ENCODE results near the gene PRELP. TPM values are rescaled to one million over a fixed set of nuclear protein-coding genes. Genes with fewer than 3 reads are reported as not detected.

The PRELP gene
- total and polyA plus RNA-seq, 2 of the 8 experiments (the other 6 are each of a cell fraction or from before 2014, with no cell fraction given): 0.13 to 0.23 TPM

DNA sequence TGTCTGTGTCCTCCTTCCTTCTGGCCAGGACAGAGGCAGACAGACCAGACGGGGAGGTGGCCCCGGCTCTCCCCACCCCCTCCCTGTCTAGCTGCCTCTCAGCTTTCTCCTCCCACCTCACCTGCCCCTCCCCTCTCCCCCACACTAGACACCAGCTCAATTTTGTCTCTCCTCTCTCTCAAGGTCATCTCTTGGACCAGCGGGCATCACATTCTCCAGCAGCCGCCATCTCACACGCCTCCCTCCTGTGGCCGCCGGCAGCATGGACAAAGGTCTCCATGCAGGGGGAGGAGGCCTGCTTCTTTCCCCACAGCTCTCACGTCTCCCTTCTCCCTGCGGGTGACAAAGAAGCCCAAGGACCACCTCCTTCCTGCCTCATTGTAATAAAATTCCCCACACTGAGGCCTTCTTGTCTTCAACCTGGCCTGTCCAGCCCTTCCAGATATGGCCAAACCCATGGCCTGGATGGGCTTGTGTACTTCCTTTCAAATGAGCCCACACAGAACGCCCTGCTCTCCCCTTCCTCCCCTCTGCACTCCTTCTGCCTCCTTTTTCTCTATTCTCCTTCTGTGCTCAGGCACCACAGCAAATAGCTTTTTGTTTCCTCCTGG lies 33.0 kb downstream of the PRELP start:
- peaks cover 0 to 11% (median 9%) of the 10 kb centered on the region in 4 experiments; a peak in 4 of 7 replicates for H3K27me3 ChIP-seq (replicated peaks in 1 of 4; ENCODE audit: control insufficient read depth in 3 of 4, extremely low read depth in 1 of 4, insufficient read depth in 3 of 4, low read length in 3 of 4)
- peak overlapping the region; percentile 57; the same call in 1 of the 2 replicates for H2BK5ac ChIP-seq (ENCODE audit: low read depth, low read length)
- no peaks in the 10 kb centered on the region for H3K23me2 ChIP-seq (ENCODE audit: low read depth, low read length)
- H2BK20ac ChIP-seq (ENCODE audit: low read length): peak overlapping the region; percentile 80; the same call in 1 of the 2 replicates
- CTCF ChIA-PET (ENCODE audit: partially characterized antibody): interaction anchor here (0.8 to 9.0 kb wide), 19 partner anchors 11 to 240 kb away, joined by 3 to 162 read pairs (median 8); partner anchors contain the start of gene OPTC
- H2BK15ac ChIP-seq (ENCODE audit: low read length): peak overlapping the region; percentile 92; the same call in 1 of the 2 replicates
- no peak overlapping the region for H3K4me3 ChIP-seq (ENCODE audit: extremely low read depth in 1 of 4, insufficient read depth in 2 of 4, low read depth in 3 of 4, low read length in 4 of 4)
- no peaks in the 10 kb centered on the region for H3K79me2 ChIP-seq (ENCODE audit: control insufficient read depth in 1 of 2, insufficient read depth in 2 of 2, low read length in 2 of 2)
- H4K5ac ChIP-seq (ENCODE audit: insufficient read length, low read depth, low read length): no peak overlapping the region
- peak overlapping the region; percentile 22 for H4K91ac ChIP-seq (replicated peaks; ENCODE audit: insufficient read length, low read length)
- peaks cover 5 to 28% (median 20%) of the 10 kb centered on the region in 4 experiments for H3K4me1 ChIP-seq (replicated peaks in 1 of 4; ENCODE audit: control insufficient read depth in 3 of 4, insufficient read depth in 4 of 4, low read length in 3 of 4)
- H4K20me1 ChIP-seq (replicated peaks in 1 of 2; ENCODE audit: control insufficient read depth in 1 of 2, insufficient read depth in 2 of 2, low read length in 2 of 2): no peaks in the 10 kb centered on the region
- peak overlapping the region; percentile 97; the same call in 1 of the 2 replicates for H2BK12ac ChIP-seq (ENCODE audit: low read depth, low read length)
- POLR2A ChIA-PET (ENCODE audit: partially characterized antibody): interaction anchor here (1.4 kb wide), 1 partner anchor 47 kb away, joined by 4 read pairs; no protein-coding TSS in a partner anchor
- no peaks in the 10 kb centered on the region for H3K36me3 ChIP-seq (ENCODE audit: control insufficient read depth in 2 of 4, insufficient read depth in 4 of 4, low read length in 3 of 4)
- DNase-seq (ENCODE audit: low read depth in 1 of 2, low spot score in 2 of 2): no peak
- no peak for FAIRE-seq
- H2AFZ ChIP-seq (ENCODE audit: low read length): 0 out of 2 replicates have a peak overlapping the region, but pooled peaks have one; percentile 11
- H3K4ac ChIP-seq (replicated peaks; ENCODE audit: insufficient read length, low read depth, low read length): no peak overlapping the region
- H3K23ac ChIP-seq (ENCODE audit: insufficient read length): no peak overlapping the region
- no peak overlapping the region for H4K8ac ChIP-seq (ENCODE audit: extremely low read depth, insufficient read depth, low read length)
- H3K27ac ChIP-seq (ENCODE audit: low read depth, low read length): no peak overlapping the region
- no peak overlapping the region for H3K9ac ChIP-seq (replicated peaks in 1 of 4; ENCODE audit: extremely low read depth in 1 of 4, low read depth in 3 of 4, low read length in 3 of 4)
- no peak overlapping the region for H3K56ac ChIP-seq (replicated peaks; ENCODE audit: insufficient read length, low read depth, low read length)
- H2BK120ac ChIP-seq (replicated peaks; ENCODE audit: low read depth, low read length): peak overlapping the region; percentile 9
- no peak overlapping the region for H2AK5ac ChIP-seq (ENCODE audit: low read depth, low read length)
- 52% methylated on average over 10 of the region's 10 CpGs; no CpG with 5 or more reads in 1 of the 2 experiments for WGBS, 2 experiments (ENCODE audit: extremely low coverage in 1 of 2, insufficient coverage in 1 of 2, insufficient read length in 1 of 2, insufficient replicate concordance in 2 of 2, low coverage in 1 of 2, low lambda C conversion rate in 2 of 2, missing lambda C conversion rate in 1 of 2)
- H3K79me1 ChIP-seq (ENCODE audit: low read depth, low read length): no peaks in the 10 kb centered on the region
- H3K18ac ChIP-seq (ENCODE audit: extremely low read depth, low read length): peak overlapping the region; percentile 61; the same call in 1 of the 2 replicates
- no peak overlapping the region for H3K14ac ChIP-seq (ENCODE audit: insufficient read length)
- no peaks in the 10 kb centered on the region for H3K9me3 ChIP-seq (ENCODE audit: insufficient read depth in 2 of 2, low read depth in 1 of 2, low read length in 1 of 2)
- H3K4me2 ChIP-seq (ENCODE audit: insufficient read depth in 1 of 2, low read depth in 2 of 2, low read length in 2 of 2): peak overlapping the region in 1 of 2 experiments; percentile 21; a peak in 2 of 4 replicates
- TF ChIP-seq ZNF274 (IDR thresholded peaks at IDR 0.05; ENCODE audit: borderline replicate concordance, extremely low read depth, low read length) (no peak), KDM5A (IDR thresholded peaks at IDR 0.05; ENCODE audit: low read length) (no peak), RAD21 (IDR thresholded peaks at IDR 0.05 in 1 of 2, conservative IDR thresholded peaks at IDR 0.05 in 1 of 2; ENCODE audit: low read depth in 2 of 2, low read length in 2 of 2) (peak in 1 of 2 experiments; percentile 33; a peak in 2 of 4 replicates), HDAC2 (IDR thresholded peaks at IDR 0.05; ENCODE audit: borderline replicate concordance in 1 of 2, low read depth in 2 of 2, low read length in 2 of 2) (no peak), BCL11A (IDR thresholded peaks at IDR 0.05; ENCODE audit: low read depth in 2 of 2, low read length in 2 of 2) (no peak), SRF (IDR thresholded peaks at IDR 0.05; ENCODE audit: low read depth, low read length) (no peak), SP4 (IDR thresholded peaks at IDR 0.05; ENCODE audit: low read length) (no peak)
